Measurements from ENCODE around the gene FIGLA.

Gene FIGLA

GRCh38 chr2:70790136-70790828 lies at the start of gene FIGLA:
Gene FIGLA (minus strand): TSS chr2:70790643. CDS start chr2:70790638, 5 bp downstream.
- H3K36me3 Mint-ChIP-seq (ENCODE audit: low read depth), result peaks cover 3% of the 10 kb centered on the region
- peaks cover 12% of the 10 kb centered on the region for H3K4me1 Mint-ChIP-seq (ENCODE audit: low read depth)
- no peaks in the 10 kb centered on the region for H3K9me3 Mint-ChIP-seq
- H3K27me3 Mint-ChIP-seq (ENCODE audit: low read depth), result peaks cover 58% of the 10 kb centered on the region
- no peak within 1 kb of the TSS for H3K27ac Mint-ChIP-seq
- peak within 1 kb of the TSS; percentile 77 for H3K4me3 Mint-ChIP-seq

- H3K9me3 Mint-ChIP-seq, result peaks cover 3% of the 10 kb centered on the region
- H3K27ac Mint-ChIP-seq, result no peak overlapping the region
- no peak overlapping the region for H3K4me3 Mint-ChIP-seq
- no peaks in the 10 kb centered on the region for H3K4me1 Mint-ChIP-seq (ENCODE audit: low read depth)
- peaks cover 7% of the 10 kb centered on the region for H3K27me3 Mint-ChIP-seq (ENCODE audit: low read depth)
- H3K36me3 Mint-ChIP-seq (ENCODE audit: low read depth), result no peaks in the 10 kb centered on the region
Observed at GRCh38 chr2:70837980-70838925, 47.8 kb upstream of the FIGLA start.

GRCh38 chr2:70835643-70836042 lies 45.2 kb upstream of the FIGLA start, which contains the start of gene CD207:
Gene CD207 (minus strand): TSS chr2:70835816. CDS start chr2:70835776, 40 bp downstream.
- Mint-ChIP-seq H3K36me3 (ENCODE audit: low read depth) (no peaks in the 10 kb centered on the region), H3K4me1 (ENCODE audit: low read depth) (no peaks in the 10 kb centered on the region), H3K27me3 (ENCODE audit: low read depth) (peaks cover 2% of the 10 kb centered on the region), H3K4me3 (no peak within 1 kb of the TSS), H3K9me3 (no peaks in the 10 kb centered on the region), H3K27ac (no peak within 1 kb of the TSS)

GRCh38 chr2:70834881-70835280 lies 44.4 kb upstream of the FIGLA start:
- H3K27me3 Mint-ChIP-seq (ENCODE audit: low read depth), result no peaks in the 10 kb centered on the region
- no peak overlapping the region for H3K27ac Mint-ChIP-seq
- H3K36me3 Mint-ChIP-seq (ENCODE audit: low read depth), result no peaks in the 10 kb centered on the region
- peaks cover 3% of the 10 kb centered on the region for H3K4me1 Mint-ChIP-seq (ENCODE audit: low read depth)
- H3K9me3 Mint-ChIP-seq, result no peaks in the 10 kb centered on the region
- H3K4me3 Mint-ChIP-seq, result no peak overlapping the region

GRCh38 chr2:70834106-70834505 lies 43.7 kb upstream of the FIGLA start:
- no peaks in the 10 kb centered on the region for H3K27me3 Mint-ChIP-seq (ENCODE audit: low read depth)
- no peak overlapping the region for H3K4me3 Mint-ChIP-seq
- H3K36me3 Mint-ChIP-seq (ENCODE audit: low read depth), result no peaks in the 10 kb centered on the region
- no peak overlapping the region for H3K27ac Mint-ChIP-seq
- peaks cover 5% of the 10 kb centered on the region for H3K4me1 Mint-ChIP-seq (ENCODE audit: low read depth)
- no peaks in the 10 kb centered on the region for H3K9me3 Mint-ChIP-seq

GRCh38 chr2:70833246-70833645 lies 42.8 kb upstream of the FIGLA start:
- Mint-ChIP-seq H3K27ac (no peak overlapping the region), H3K4me3 (no peak overlapping the region), H3K9me3 (no peaks in the 10 kb centered on the region), H3K36me3 (ENCODE audit: low read depth) (no peaks in the 10 kb centered on the region), H3K27me3 (ENCODE audit: low read depth) (no peaks in the 10 kb centered on the region), H3K4me1 (ENCODE audit: low read depth) (peaks cover 8% of the 10 kb centered on the region)

- Mint-ChIP-seq H3K4me3 (no peak overlapping the region), H3K4me1 (ENCODE audit: low read depth) (peaks cover 11% of the 10 kb centered on the region), H3K27ac (no peak overlapping the region), H3K9me3 (no peaks in the 10 kb centered on the region), H3K36me3 (ENCODE audit: low read depth) (no peaks in the 10 kb centered on the region), H3K27me3 (ENCODE audit: low read depth) (no peaks in the 10 kb centered on the region)
Observed at GRCh38 chr2:70832386-70832785, 41.9 kb upstream of the FIGLA start.

- Mint-ChIP-seq H3K9me3 (no peaks in the 10 kb centered on the region), H3K36me3 (ENCODE audit: low read depth) (peaks cover 3% of the 10 kb centered on the region), H3K27me3 (ENCODE audit: low read depth) (no peaks in the 10 kb centered on the region), H3K4me3 (no peak overlapping the region), H3K27ac (no peak overlapping the region), H3K4me1 (ENCODE audit: low read depth) (peaks cover 16% of the 10 kb centered on the region)
Observed at GRCh38 chr2:70831861-70832260, 41.4 kb upstream of the FIGLA start.

GRCh38 chr2:70830366-70830765 lies 39.9 kb upstream of the FIGLA start:
- Mint-ChIP-seq H3K4me1 (ENCODE audit: low read depth) (peaks cover 20% of the 10 kb centered on the region), H3K4me3 (no peak overlapping the region), H3K9me3 (no peaks in the 10 kb centered on the region), H3K27ac (no peak overlapping the region), H3K27me3 (ENCODE audit: low read depth) (no peaks in the 10 kb centered on the region), H3K36me3 (ENCODE audit: low read depth) (peaks cover 3% of the 10 kb centered on the region)

GRCh38 chr2:70829916-70830315 lies 39.5 kb upstream of the FIGLA start:
- no peak overlapping the region for H3K27ac Mint-ChIP-seq
- H3K4me3 Mint-ChIP-seq, result no peak overlapping the region
- no peaks in the 10 kb centered on the region for H3K9me3 Mint-ChIP-seq

GRCh38 chr2:70828914-70829824 lies 38.7 kb upstream of the FIGLA start:
- Mint-ChIP-seq H3K36me3 (ENCODE audit: low read depth) (peaks cover 3% of the 10 kb centered on the region), H3K4me3 (no peak overlapping the region), H3K9me3 (no peaks in the 10 kb centered on the region), H3K4me1 (ENCODE audit: low read depth) (peaks cover 27% of the 10 kb centered on the region), H3K27me3 (ENCODE audit: low read depth) (no peaks in the 10 kb centered on the region), H3K27ac (no peak overlapping the region)

More at GRCh38 chr2:70829916-70830315, 39.5 kb upstream of the FIGLA start:
- H3K4me1 Mint-ChIP-seq (ENCODE audit: low read depth), result peaks cover 24% of the 10 kb centered on the region
- H3K36me3 Mint-ChIP-seq (ENCODE audit: low read depth), result peaks cover 3% of the 10 kb centered on the region
- no peaks in the 10 kb centered on the region for H3K27me3 Mint-ChIP-seq (ENCODE audit: low read depth)

GRCh38 chr2:70828115-70828514 lies 37.7 kb upstream of the FIGLA start:
- H3K27me3 Mint-ChIP-seq (ENCODE audit: low read depth), result no peaks in the 10 kb centered on the region
- peaks cover 3% of the 10 kb centered on the region for H3K36me3 Mint-ChIP-seq (ENCODE audit: low read depth)
- no peaks in the 10 kb centered on the region for H3K9me3 Mint-ChIP-seq
- peaks cover 31% of the 10 kb centered on the region for H3K4me1 Mint-ChIP-seq (ENCODE audit: low read depth)
- H3K4me3 Mint-ChIP-seq, result no peak overlapping the region
- H3K27ac Mint-ChIP-seq, result no peak overlapping the region

GRCh38 chr2:70827388-70827787 lies 36.9 kb upstream of the FIGLA start:
- no peaks in the 10 kb centered on the region for H3K27me3 Mint-ChIP-seq (ENCODE audit: low read depth)
- H3K27ac Mint-ChIP-seq, result peak overlapping the region; percentile 77
- H3K36me3 Mint-ChIP-seq (ENCODE audit: low read depth), result peaks cover 4% of the 10 kb centered on the region
- no peaks in the 10 kb centered on the region for H3K9me3 Mint-ChIP-seq
- no peak overlapping the region for H3K4me3 Mint-ChIP-seq
- H3K4me1 Mint-ChIP-seq (ENCODE audit: low read depth), result peaks cover 38% of the 10 kb centered on the region

All from T-helper 1 cell treated with Interleukin-12 subunit alpha and Interleukin-12 subunit beta and Interleukin-4 antibody, amounts not matched to agents 30 μg/mL and 1 μg/mL, for 36 hours (primary cell).